PC-9 (cell line): ENCODE measurements around the gene RRP9. TPM values are rescaled to one million over a fixed set of nuclear protein-coding genes. Genes with fewer than 3 reads are reported as not detected.

Experiments used
- BruUV-seq: library from RNA; stranded (reverse); fragments of 400-500 nt; replicated peaks from 2 replicates; lab custom pipeline; 2021; lab: Mats Ljungman, UMichigan
- CTCF ChIA-PET: fragments of 300-600 bp; sonication (Branson Sonifier 250); formaldehyde crosslinking; loops from one replicate; lab custom pipeline; 2022; ENCODE audit warnings: antibody characterized with exemption; lab: Charles Lee
- POLR2A ChIA-PET: fragments of 300-600 bp; sonication (Branson Sonifier 250); formaldehyde crosslinking; loops from one replicate; lab custom pipeline; 2022; ENCODE audit warnings: antibody characterized with exemption; ENCODE audit not compliant: unreplicated experiment; lab: Charles Lee
- DNase-seq, 2 experiments: peaks; one replicate each; pipeline versions ENCODE4 v3.0.0 to v3.0.0-alpha.2; 2015 to 2022; ENCODE audit warnings: mixed read lengths in 1 of 2
- H2AFZ ChIP-seq: fragments of 200-600 bp; sonication (generic); 2 replicates; pipeline ENCODE4 v1.8.1; 2017; ENCODE audit warnings: antibody characterized with exemption
- H3F3A ChIP-seq: fragments of 200-600 bp; sonication (generic); 2 replicates; pipeline ENCODE4 v1.8.1; 2017; ENCODE audit warnings: antibody characterized with exemption, mild to moderate bottlenecking, low read depth; ENCODE audit not compliant: insufficient read depth
- H3K27ac ChIP-seq: fragments of 200-600 bp; sonication (generic); 2 replicates; pipeline ENCODE4 v1.6.1; 2016; ENCODE audit warnings: mixed run types
- H3K27me3 ChIP-seq: fragments of 200-600 bp; sonication (generic); 2 replicates; pipeline ENCODE4 v1.6.1; 2016; ENCODE audit warnings: low read depth, mixed run types; ENCODE audit not compliant: insufficient read depth
- H3K36me3 ChIP-seq: fragments of 200-600 bp; sonication (generic); 2 replicates; pipeline ENCODE4 v1.6.1; 2016; ENCODE audit warnings: low read depth, mixed run types
- H3K4me1 ChIP-seq: fragments of 200-600 bp; sonication (generic); replicated peaks from 2 replicates; pipeline ENCODE4 v1.6.1; 2016; ENCODE audit warnings: mixed run types; ENCODE audit not compliant: insufficient read depth
- H3K4me2 ChIP-seq: fragments of 200-600 bp; sonication (generic); 2 replicates; pipeline ENCODE4 v1.6.1; 2017; ENCODE audit warnings: mixed run types
- H3K4me3 ChIP-seq: fragments of 200-600 bp; sonication (generic); 2 replicates; pipeline ENCODE4 v1.6.1; 2016; ENCODE audit warnings: mixed run types
- H3K79me2 ChIP-seq: fragments of 200-600 bp; sonication (generic); 2 replicates; pipeline ENCODE4 v1.6.1; 2017; ENCODE audit warnings: low read depth, mixed run types
- H3K9me2 ChIP-seq: fragments of 200-600 bp; sonication (generic); 2 replicates; pipeline ENCODE4 v1.8.1; 2017; ENCODE audit warnings: mild to moderate bottlenecking; ENCODE audit not compliant: insufficient read depth
- H3K9me3 ChIP-seq: fragments of 200-600 bp; sonication (generic); 2 replicates; pipeline ENCODE4 v1.8.1; 2016; ENCODE audit warnings: low read depth; ENCODE audit not compliant: insufficient read depth
- H4K20me1 ChIP-seq: fragments of 200-600 bp; sonication (generic); 2 replicates; pipeline ENCODE4 v1.8.1; 2017; ENCODE audit not compliant: insufficient read depth
- CTCF ChIP-seq: fragments of 200-600 bp; sonication (generic); conservative IDR thresholded peaks from 2 replicates; pipeline ENCODE4 v1.6.1; 2017; ENCODE audit warnings: mixed run types, antibody characterized with exemption, mild to moderate bottlenecking, moderate library complexity
- EZH2 ChIP-seq: fragments of 200-600 bp; sonication (generic); IDR thresholded peaks from 2 replicates; pipeline ENCODE4 v1.8.0; 2017; ENCODE audit warnings: antibody characterized with exemption, low read depth
- intact Hi-C: fragments of 100-400 bp; cut with micrococcal nuclease; formaldehyde crosslinking; loops from one replicate; pipeline ENCODE4 v1.10.0; 2022; ENCODE audit not compliant: unreplicated experiment
- total RNA-seq: library from RNA; stranded (reverse); gene quantifications from 2 replicates; pipeline ENCODE4 v1.2.3, GENCODE V29; 2021

The RRP9 gene
- total RNA-seq, 1 experiment from 2014 or later, result 23.4 TPM

- no peaks in the 10 kb centered on the region for H4K20me1 ChIP-seq
- peaks cover 29% of the 10 kb centered on the region for H3K4me1 ChIP-seq
- H3F3A ChIP-seq, result peaks cover 45% of the 10 kb centered on the region
- no peak for DNase-seq
- H3K27ac ChIP-seq, result peak overlapping the region; percentile 89
- H3K79me2 ChIP-seq, result 0 out of 2 replicates have a peak, but pooled peaks cover 10% of the 10 kb centered on the region
- H3K4me2 ChIP-seq, result peak overlapping the region; percentile 93
- intact Hi-C loops, result no loop called here
- ChIA-PET POLR2A (interaction anchor here (0.6 kb wide), 1 partner anchor 12 kb away, joined by 3 read pairs; no protein-coding TSS in a partner anchor), CTCF (interaction anchor here (1.1 kb wide), 1 partner anchor 17 kb away, joined by 3 read pairs; no protein-coding TSS in a partner anchor)
- H3K9me2 ChIP-seq, result no peaks in the 10 kb centered on the region
- no peak overlapping the region for H2AFZ ChIP-seq
- no peaks in the 10 kb centered on the region for H3K27me3 ChIP-seq
- BruUV-seq, result no TSS peak
- H3K9me3 ChIP-seq, result no peaks in the 10 kb centered on the region
- H3K4me3 ChIP-seq, result peak overlapping the region; percentile 67
- TF ChIP-seq CTCF (no peak), EZH2 (no peak)
- H3K36me3 ChIP-seq, result no peaks in the 10 kb centered on the region
These were observed 42.6 kb upstream of the RRP9 start for GRCh38 chr3:51984269-51984647.

GRCh38 chr3:51983578-51984268 lies 42.0 kb upstream of the RRP9 start:
- DNase-seq, result no peak
- Histone ChIP-seq H3K36me3 (no peaks in the 10 kb centered on the region), H3K4me2 (peak overlapping the region; percentile 93), H3K4me1 (peaks cover 29% of the 10 kb centered on the region), H3F3A (peaks cover 41% of the 10 kb centered on the region), H3K4me3 (peak overlapping the region; percentile 67), H2AFZ (peak overlapping the region; percentile 80; the same call in 1 of the 2 replicates), H3K27me3 (no peaks in the 10 kb centered on the region), H3K9me2 (no peaks in the 10 kb centered on the region), H3K79me2 (0 out of 2 replicates have a peak, but pooled peaks cover 10% of the 10 kb centered on the region), H3K9me3 (no peaks in the 10 kb centered on the region), H4K20me1 (no peaks in the 10 kb centered on the region), H3K27ac (peak overlapping the region; percentile 89)
- ChIA-PET POLR2A (interaction anchor here (0.5 to 1.3 kb wide), 4 partner anchors 10 to 912 kb away, joined by 3 to 18 read pairs (median 6); partner anchors contain the start of genes ABHD14B and RPL29), CTCF (interaction anchor here (0.6 to 2.5 kb wide), 3 partner anchors 10 to 237 kb away, joined by 3 to 15 read pairs (median 9); partner anchors contain the start of genes ABHD14A and ABHD14B)
- TSS peak; percentile 86 for BruUV-seq
- intact Hi-C loops, result loop anchor here (2.0 kb wide), 1 partner anchor 41 kb away; the partner anchor contains the start of gene PARP3
- no peak for TF ChIP-seq CTCF
- TF ChIP-seq EZH2, result no peak

GRCh38 chr3:51982838-51983577 lies 41.3 kb upstream of the RRP9 start, which contains the start of gene ACY1:
TSS of gene ACY1 (plus strand) at chr3:51983535. CDS start at chr3:51984065, 530 bp downstream.
- H3K79me2 ChIP-seq, result 0 out of 2 replicates have a peak, but pooled peaks cover 10% of the 10 kb centered on the region
- peaks cover 39% of the 10 kb centered on the region for H3F3A ChIP-seq
- no TSS peak for BruUV-seq
- peaks cover 29% of the 10 kb centered on the region for H3K4me1 ChIP-seq
- peak within 1 kb of the TSS; percentile 89 for H3K27ac ChIP-seq
- DNase-seq, result peak; percentile 82 to 95
- ChIA-PET CTCF (interaction anchor here (2.5 kb wide), 1 partner anchor 9 kb away, joined by 15 read pairs; the partner anchor contains the start of genes ABHD14A and ABHD14B), POLR2A (interaction anchor here (0.5 to 1.3 kb wide), 7 partner anchors 9 to 913 kb away, joined by 3 to 18 read pairs (median 5); partner anchors contain the start of genes ABHD14B, RPL29 and RRP9)
- no peaks in the 10 kb centered on the region for H3K9me3 ChIP-seq
- intact Hi-C loops, result loop anchor here (2.0 kb wide), 1 partner anchor 40 kb away; the partner anchor contains the start of gene PARP3
- H3K9me2 ChIP-seq, result no peaks in the 10 kb centered on the region
- H3K36me3 ChIP-seq, result no peaks in the 10 kb centered on the region
- H3K4me2 ChIP-seq, result peak within 1 kb of the TSS; percentile 93
- TF ChIP-seq CTCF (peak; percentile 53), EZH2 (no peak)
- H2AFZ ChIP-seq, result peak within 1 kb of the TSS; percentile 80
- H4K20me1 ChIP-seq, result no peaks in the 10 kb centered on the region
- peak within 1 kb of the TSS; percentile 67 for H3K4me3 ChIP-seq
- H3K27me3 ChIP-seq, result no peaks in the 10 kb centered on the region
